Muscle of arm (tissue), 12 donors: ENCODE data around the gene DTNA. TPM values are rescaled to one million over a fixed set of nuclear protein-coding genes. Genes with fewer than 3 reads are reported as not detected.

ENCODE experiments used
- DNase-seq: peaks from one replicate; pipeline ENCODE4 v3.0.0-alpha.2; 2013
- polyA plus RNA-seq, 12 donors: library from polyadenylated mRNA; unstranded; fragments of 120-200 nt; gene quantifications; one replicate each; pipeline ENCODE4 v1.2.1, GENCODE V29; 2013; ENCODE audit not compliant: insufficient read length in 12 of 12

The DTNA gene
- polyA plus RNA-seq, 12 donors: 28.2 to 129 (median 105) TPM; not detected in 1

- no peak for DNase-seq
These were observed 138.1 kb downstream of the DTNA start for GRCh38 chr18:34848156-34848555.

- DNase-seq: no peak
These were observed 138.6 kb downstream of the DTNA start for GRCh38 chr18:34848695-34849094.

GRCh38 chr18:34857320-34857719 is 147.2 kb downstream of the DTNA start:
- DNase-seq: no peak

- no peak for DNase-seq
These were observed 148.1 kb downstream of the DTNA start for GRCh38 chr18:34858188-34858587.

GRCh38 chr18:34859496-34859895 is 149.4 kb downstream of the DTNA start:
- no peak for DNase-seq

- DNase-seq: no peak
These were observed 152.5 kb downstream of the DTNA start for GRCh38 chr18:34862561-34862960.

- DNase-seq: no peak
These were observed 153.6 kb downstream of the DTNA start for GRCh38 chr18:34863702-34864101.

- DNase-seq: no peak
These were observed 154.9 kb downstream of the DTNA start for GRCh38 chr18:34864836-34865497.

GRCh38 chr18:34866310-34866709 is 156.2 kb downstream of the DTNA start:
- DNase-seq: no peak

GRCh38 chr18:34866739-34867138 is 156.6 kb downstream of the DTNA start:
- no peak for DNase-seq

GRCh38 chr18:34867520-34867919 is 157.4 kb downstream of the DTNA start:
- DNase-seq: no peak

- no peak for DNase-seq
These were observed 160.6 kb downstream of the DTNA start for GRCh38 chr18:34870555-34871310.

- no peak for DNase-seq
These were observed 161.3 kb downstream of the DTNA start for GRCh38 chr18:34871435-34871834.

- DNase-seq: no peak
These were observed 162.0 kb downstream of the DTNA start for GRCh38 chr18:34872066-34872465.

- no peak for DNase-seq
These were observed 164.0 kb downstream of the DTNA start for GRCh38 chr18:34873986-34874580.

- no peak for DNase-seq
These were observed 165.1 kb downstream of the DTNA start for GRCh38 chr18:34875150-34875549.

GRCh38 chr18:34880403-34880802 is 170.3 kb downstream of the DTNA start:
- DNase-seq: no peak

GRCh38 chr18:34880882-34881834 is 171.1 kb downstream of the DTNA start:
- peak; percentile 23 for DNase-seq

GRCh38 chr18:34884436-34884835 is 174.3 kb downstream of the DTNA start:
- no peak for DNase-seq

GRCh38 chr18:34886177-34886576 is 176.1 kb downstream of the DTNA start:
- no peak for DNase-seq

GRCh38 chr18:34887881-34888580 is 177.9 kb downstream of the DTNA start:
- no peak for DNase-seq
